Adipose tissue (tissue), 3 donors: ENCODE results near the gene MOB4. TPM values are rescaled to one million over a fixed set of nuclear protein-coding genes. Genes with fewer than 3 reads are reported as not detected.
"Not testable (repeated sequence)": the region's sequence is repeated elsewhere in the genome, so short reads cannot be mapped to it uniquely, and the experiment has no call there.

Source experiments
- H3K27ac ChIP-seq: one replicate; pipeline ENCODE4 v1.5.1; 2013; ENCODE audit warnings: low read depth, low read length
- WGBS, 3 donors: extraction: QIAGEN DNeasy Blood & Tissue Kit; methylation state at CpG; one replicate each; pipeline ENCODE4 v1.1.7; 2013; 5-methylcytosine and 5-hydroxymethylcytosine counted together
- polyA plus RNA-seq, 3 donors: library from polyadenylated mRNA; stranded (reverse); fragments of 200-250 nt; gene quantifications; one replicate each; pipeline ENCODE4 v1.2.3, GENCODE V29; 2013
- donor health status: healthy with polysubstance abuse.
- donor health status: Bipolar disorder and iron deficiency.
- donor health status: healthy.

The MOB4 gene
- polyA plus RNA-seq, result 10 to 100 TPM in 2 of 3 donors, 1 to 10 TPM in 1; 9.8 to 26.8 (median 23.5) TPM

- peak within 1 kb of the TSS; percentile 83 for H3K27ac ChIP-seq
- 0 to 1% (median 0%) methylated on average over 66 of the region's 66 CpGs for WGBS, 3 donors
Observed at GRCh38 chr2:197515739-197516392, at the start of gene MOB4. Gene MOB4, plus strand, starts transcription at chr2:197516066. Its CDS starts 21 bp downstream, at chr2:197516087.

- H3K27ac ChIP-seq, result no peak overlapping the region
- 96 to 97% (median 96%) methylated on average over 5 of the region's 5 CpGs for WGBS, 3 donors
Observed at GRCh38 chr2:197472166-197472565, 43.7 kb upstream of the MOB4 start.

GRCh38 chr2:197477797-197478196 is 38.1 kb upstream of the MOB4 start:
- 96 to 100% (median 99%) methylated on average over 3 of the region's 3 CpGs for WGBS, 3 donors
- no peak overlapping the region for H3K27ac ChIP-seq

- WGBS, 3 donors, result 90 to 95% (median 93%) methylated on average over 9 of the region's 9 CpGs
- no peak overlapping the region for H3K27ac ChIP-seq
Observed at GRCh38 chr2:197480165-197481036, 35.5 kb upstream of the MOB4 start.

GRCh38 chr2:197484248-197484647 is 31.6 kb upstream of the MOB4 start:
- H3K27ac ChIP-seq, result not testable (repeated sequence)

GRCh38 chr2:197486175-197486574 is 29.7 kb upstream of the MOB4 start:
- H3K27ac ChIP-seq, result no peak overlapping the region
- WGBS, 3 donors, result 86 to 90% (median 89%) methylated on average over 2 of the region's 2 CpGs

More at GRCh38 chr2:197484248-197484647, 31.6 kb upstream of the MOB4 start:
- 95 to 98% (median 96%) methylated on average over 3 of the region's 3 CpGs for WGBS, 3 donors

GRCh38 chr2:197487385-197487784 is 28.5 kb upstream of the MOB4 start:
- 85 to 94% (median 90%) methylated on average over 4 of the region's 4 CpGs for WGBS, 3 donors
- H3K27ac ChIP-seq, result no peak overlapping the region

- WGBS, 3 donors, result 89 to 91% (median 91%) methylated on average over 2 of the region's 2 CpGs
- no peak overlapping the region for H3K27ac ChIP-seq
Observed at GRCh38 chr2:197495433-197496134, 20.3 kb upstream of the MOB4 start.

- no peak overlapping the region for H3K27ac ChIP-seq
Observed at GRCh38 chr2:197496695-197497094, 19.2 kb upstream of the MOB4 start.

- 13 to 47% (median 37%) methylated on average over 2 of the region's 2 CpGs for WGBS, 3 donors
- H3K27ac ChIP-seq, result no peak overlapping the region
Observed at GRCh38 chr2:197497326-197497725, 18.5 kb upstream of the MOB4 start.

- 7 to 13% (median 12%) methylated on average over 14 of the region's 14 CpGs for WGBS, 3 donors
- no peak overlapping the region for H3K27ac ChIP-seq
Observed at GRCh38 chr2:197498235-197498936, 17.5 kb upstream of the MOB4 start.

- WGBS, 3 donors, result 0 to 1% (median 0%) methylated on average over 46 of the region's 46 CpGs
- peak overlapping the region; percentile 76 for H3K27ac ChIP-seq
Observed at GRCh38 chr2:197498937-197499593, 16.8 kb upstream of the MOB4 start.

- H3K27ac ChIP-seq, result peak within 1 kb of the TSS; percentile 76
- WGBS, 3 donors, result 0 to 1% (median 1%) methylated on average over 94 to 104 of the region's 104 CpGs
Observed at GRCh38 chr2:197499594-197500502, 16.0 kb upstream of the MOB4 start, which contains the start of the genes HSPD1 and HSPE1. Gene HSPD1, minus strand, starts transcription at chr2:197499840. Its CDS starts 992 bp downstream, at chr2:197498848. Gene HSPE1, plus strand, starts transcription at chr2:197500379. Its CDS starts 58 bp downstream, at chr2:197500437.

- 0 to 1% (median 1%) methylated on average over 29 to 30 of the region's 30 CpGs for WGBS, 3 donors
- peak overlapping the region; percentile 57 for H3K27ac ChIP-seq
Observed at GRCh38 chr2:197500503-197501131, 15.2 kb upstream of the MOB4 start.

- no peak overlapping the region for H3K27ac ChIP-seq
- 27 to 73% (median 61%) methylated on average over 4 of the region's 4 CpGs for WGBS, 3 donors
Observed at GRCh38 chr2:197502201-197502600, 13.7 kb upstream of the MOB4 start.

- 39 to 83% (median 76%) methylated on average over 4 of the region's 4 CpGs for WGBS, 3 donors
Observed at GRCh38 chr2:197502685-197503084, 13.2 kb upstream of the MOB4 start.

More at GRCh38 chr2:197502685-197503084, 13.2 kb upstream of the MOB4 start:
- H3K27ac ChIP-seq, result no peak overlapping the region
